HG03097 (cell line): ENCODE data around the gene ZNF385C.

Experiments used
- ATAC-seq: cut with Tn5 transposase; IDR thresholded peaks from one replicate; pipeline ENCODE4 v1.9.1; 2021; ENCODE audit not compliant: unreplicated experiment, low FRiP score

The ZNF385C gene

GRCh38 chr17:42053731-42054500, 44.4 kb downstream of the ZNF385C start:
- no peak for ATAC-seq

- no peak for ATAC-seq
Observed at GRCh38 chr17:42052346-42052877, 45.9 kb downstream of the ZNF385C start.

GRCh38 chr17:42051645-42052044, 46.6 kb downstream of the ZNF385C start:
- ATAC-seq, result no peak

GRCh38 chr17:42051013-42051400, 47.3 kb downstream of the ZNF385C start:
- no peak for ATAC-seq

GRCh38 chr17:42050393-42051012, 47.8 kb downstream of the ZNF385C start, which contains the start of gene C17orf113:
Gene C17orf113, minus strand, starts transcription at chr17:42050601. Its CDS starts 7,225 bp downstream, at chr17:42043376.
- ATAC-seq, result no peak

GRCh38 chr17:42049834-42050392, 48.4 kb downstream of the ZNF385C start:
- no peak for ATAC-seq

GRCh38 chr17:42047343-42047742, 50.9 kb downstream of the ZNF385C start:
- no peak for ATAC-seq

GRCh38 chr17:42045719-42046118, 52.6 kb downstream of the ZNF385C start:
- no peak for ATAC-seq

- ATAC-seq, result no peak
Observed at GRCh38 chr17:42042598-42043319, 55.5 kb downstream of the ZNF385C start.

GRCh38 chr17:42041619-42042018, 56.7 kb downstream of the ZNF385C start:
- ATAC-seq, result no peak

GRCh38 chr17:42040818-42041217, 57.5 kb downstream of the ZNF385C start:
- no peak for ATAC-seq

- ATAC-seq, result no peak
Observed at GRCh38 chr17:42039794-42040763, 58.2 kb downstream of the ZNF385C start.

GRCh38 chr17:42038221-42038973, 59.9 kb downstream of the ZNF385C start:
- ATAC-seq, result no peak

GRCh38 chr17:42034059-42034458, 64.2 kb downstream of the ZNF385C start:
- no peak for ATAC-seq

GRCh38 chr17:42031584-42031983, 66.7 kb downstream of the ZNF385C start:
- no peak for ATAC-seq

- no peak for ATAC-seq
Observed at GRCh38 chr17:42028791-42029127, 69.5 kb downstream of the ZNF385C start.

- no peak for ATAC-seq
Observed at GRCh38 chr17:42027961-42028790, 70.1 kb downstream of the ZNF385C start.

- ATAC-seq, result no peak
Observed at GRCh38 chr17:42027590-42027889, 70.7 kb downstream of the ZNF385C start.
